Subcutaneous preadipocyte (primary cell): ENCODE measurements around the gene RILPL1. TPM values are rescaled to one million over a fixed set of nuclear protein-coding genes. Genes with fewer than 3 reads are reported as not detected.

ENCODE experiments used
- small RNA-seq: library from RNA; depleted of rRNA; stranded (forward); fragments of <200 nt; gene quantifications from one replicate; pipeline ENCODE3, GENCODE V24; 2012
- total RNA-seq: library from RNA; depleted of rRNA; stranded (reverse); fragments of >200 nt; gene quantifications from 2 replicates; pipeline ENCODE4 v1.2.3, GENCODE V29; 2012

RILPL1 gene, protein sequence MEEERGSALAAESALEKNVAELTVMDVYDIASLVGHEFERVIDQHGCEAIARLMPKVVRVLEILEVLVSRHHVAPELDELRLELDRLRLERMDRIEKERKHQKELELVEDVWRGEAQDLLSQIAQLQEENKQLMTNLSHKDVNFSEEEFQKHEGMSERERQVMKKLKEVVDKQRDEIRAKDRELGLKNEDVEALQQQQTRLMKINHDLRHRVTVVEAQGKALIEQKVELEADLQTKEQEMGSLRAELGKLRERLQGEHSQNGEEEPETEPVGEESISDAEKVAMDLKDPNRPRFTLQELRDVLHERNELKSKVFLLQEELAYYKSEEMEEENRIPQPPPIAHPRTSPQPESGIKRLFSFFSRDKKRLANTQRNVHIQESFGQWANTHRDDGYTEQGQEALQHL
- 11.7 and 11.8 TPM in 2 replicates for total RNA-seq

DNA sequence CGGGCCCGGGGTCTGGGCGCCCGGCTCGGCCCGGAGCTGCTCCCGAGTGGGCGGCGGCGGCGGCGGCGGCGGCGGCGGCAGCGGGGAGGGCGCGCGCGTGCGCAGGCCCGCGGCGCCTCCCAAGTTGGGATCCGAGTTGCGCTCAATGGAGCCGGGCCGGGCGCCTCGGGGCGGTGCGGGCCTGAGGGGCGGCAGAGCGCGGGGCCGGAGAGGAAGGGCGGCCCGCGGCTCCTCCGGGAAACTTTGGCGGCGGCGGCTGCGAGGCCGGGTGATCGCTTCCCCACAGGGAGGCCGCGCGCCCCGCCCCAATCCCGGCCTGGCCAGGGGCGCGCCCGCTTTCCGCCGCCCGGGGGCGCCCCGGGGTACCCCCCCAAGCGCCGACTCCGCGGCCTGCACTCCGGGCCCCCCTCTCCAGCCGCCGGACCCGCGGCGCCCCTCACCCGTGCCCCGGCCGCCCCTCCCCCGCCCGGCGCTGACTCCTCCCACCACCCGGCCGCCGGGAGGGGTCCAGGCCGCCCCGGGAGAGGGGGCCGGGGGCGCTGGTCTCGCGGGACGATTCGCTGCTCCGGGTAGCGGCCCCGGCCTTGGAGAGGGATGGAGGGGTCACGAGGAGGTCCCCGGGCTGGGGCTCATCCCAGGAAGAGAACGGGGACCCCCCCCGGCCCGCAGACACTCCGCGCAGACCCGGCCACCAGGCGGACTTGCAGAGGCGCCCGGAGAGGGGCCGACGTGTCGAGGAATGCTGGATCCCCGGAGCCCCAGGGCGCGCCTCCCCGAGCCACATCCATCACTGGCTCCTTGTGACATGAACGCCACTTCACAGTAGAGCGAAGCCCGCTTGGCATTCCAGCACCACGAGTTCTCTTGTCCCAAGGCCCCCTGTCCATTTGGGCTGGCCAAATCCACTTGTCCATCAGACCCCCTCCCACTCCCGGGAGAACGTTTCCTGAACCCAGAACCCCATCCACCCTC lies at the start of gene RILPL1:
RILPL1 (minus strand) TSS at position 48 of the 972 bp plus-strand sequence. CDS start 237 bp downstream, outside the sequence.

DNA sequence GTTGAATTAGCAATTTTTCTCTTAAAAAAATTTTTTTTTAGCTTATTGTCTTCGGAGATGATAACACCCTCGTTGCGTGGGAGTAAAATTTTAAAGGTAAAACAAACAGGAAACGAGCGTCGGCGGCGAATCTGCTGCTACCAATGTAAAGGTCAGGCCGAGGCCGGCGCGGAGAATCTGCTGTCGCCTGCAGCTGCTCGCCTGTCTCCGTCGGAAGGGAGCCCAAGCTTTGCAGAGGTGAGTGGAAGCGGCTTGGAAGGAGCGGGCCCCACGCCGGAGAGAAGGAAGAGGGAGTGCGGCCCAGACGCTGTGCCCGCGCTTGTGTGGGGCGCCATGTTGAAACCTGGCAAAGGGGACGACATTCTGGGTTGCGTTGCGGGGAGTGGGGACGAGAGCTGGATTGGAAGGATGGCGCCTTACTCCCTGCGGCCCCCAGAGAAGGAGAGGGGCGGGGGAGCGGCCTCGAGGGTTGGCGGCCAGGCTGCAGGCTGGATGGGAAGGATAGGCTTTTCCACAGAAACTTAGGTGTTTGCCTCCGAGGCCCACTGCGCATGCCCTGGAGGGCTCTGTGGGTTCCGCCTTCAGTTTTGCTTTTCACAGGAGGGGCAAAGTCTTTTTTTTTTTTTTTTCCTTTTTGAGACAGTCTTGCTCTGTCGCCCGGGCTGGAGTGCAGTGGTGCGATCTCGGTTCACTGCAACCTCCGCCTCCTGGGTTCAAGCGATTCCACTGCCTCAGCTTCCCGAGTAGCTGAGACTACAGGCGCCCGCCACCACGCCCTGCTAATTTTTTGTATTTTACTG lies 75.3 kb downstream of the RILPL1 start, which contains the start of gene SNRNP35:
SNRNP35 (plus strand) TSS at position 160 of the 800 bp plus-strand sequence. CDS start 7,402 bp downstream, outside the sequence.

DNA sequence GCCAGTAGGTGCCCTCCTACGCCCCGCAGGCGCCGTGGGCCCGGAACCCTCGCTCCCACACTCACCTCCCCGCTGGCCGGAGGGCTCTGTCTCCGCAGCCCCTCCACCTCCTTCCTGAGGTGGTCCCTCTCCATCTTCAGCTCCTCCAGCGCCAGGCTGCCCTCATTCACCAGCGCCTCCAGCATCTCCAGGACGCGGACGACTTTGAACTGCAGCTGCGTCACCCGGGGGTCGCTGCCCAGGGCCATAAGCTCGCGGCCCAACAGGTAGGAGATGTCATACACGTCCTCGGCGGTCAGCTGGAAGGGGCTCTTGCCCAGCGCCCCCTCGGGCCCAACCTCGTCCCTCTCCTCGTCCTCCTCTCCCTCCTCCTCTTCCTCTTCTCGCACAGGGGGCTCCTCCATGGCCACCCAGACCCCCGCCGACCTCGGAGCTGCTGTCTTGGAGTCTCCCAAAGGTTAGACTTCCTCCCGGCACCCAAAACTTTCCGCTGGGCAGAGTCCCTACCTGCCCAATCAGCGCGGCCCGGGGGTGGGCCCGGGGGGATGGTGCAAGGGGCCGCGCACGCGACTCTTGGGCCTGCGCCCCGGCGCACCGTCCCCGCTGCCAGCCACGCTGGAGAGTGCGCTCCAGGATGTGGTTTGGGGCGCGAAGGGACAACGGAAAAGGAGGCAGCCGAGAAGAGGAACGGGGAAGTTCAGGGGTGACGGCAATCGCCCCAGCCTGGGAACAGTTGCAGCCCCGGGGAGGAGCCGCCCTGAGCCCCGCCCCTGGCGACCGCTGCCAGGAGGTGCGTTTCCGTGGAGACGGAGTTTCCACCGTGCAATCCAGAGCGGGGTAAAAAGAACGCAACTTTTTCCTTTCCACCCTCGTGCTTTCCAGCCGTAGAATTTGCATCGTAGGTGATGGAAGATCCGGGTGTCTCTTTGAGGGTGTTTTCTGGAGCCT lies 97.2 kb downstream of the RILPL1 start, which contains the start of gene RILPL2:
RILPL2 (minus strand) TSS at position 668 of the 948 bp plus-strand sequence; CDS start at position 404, 264 bp downstream.

Small RNA genes within 50 kb of the gene (small RNA-seq; reads per million reads assigned to genes)
- gene AC145423.2 (not detected), gene MIR3908 (not detected)

Other genes starting within 250 kb of the RILPL1 start
- 19.5 and 33.4 TPM in 2 replicates for gene SBNO1, start 168.9 kb downstream of the RILPL1 start, total RNA-seq
- 40.1 and 55.5 TPM in 2 replicates for gene KMT5A, start 149.6 kb downstream of the RILPL1 start, total RNA-seq
- 2.9 and 3.5 TPM in 2 replicates for gene RILPL2, start 97.0 kb downstream of the RILPL1 start, total RNA-seq
- gene SNRNP35, start 75.6 kb downstream of the RILPL1 start, total RNA-seq = 7.7 and 13.1 TPM in 2 replicates
- gene TMED2, start 50.8 kb upstream of the RILPL1 start, total RNA-seq = 317 and 351 TPM in 2 replicates
- 18.4 and 30.5 TPM in 2 replicates for gene DDX55, start 68.4 kb upstream of the RILPL1 start, total RNA-seq
- 31.2 and 36.0 TPM in 2 replicates for gene EIF2B1, start 100.0 kb upstream of the RILPL1 start, total RNA-seq
- 52.4 and 66.9 TPM in 2 replicates for gene GTF2H3, start 100.1 kb upstream of the RILPL1 start, total RNA-seq
- gene TCTN2, start 137.4 kb upstream of the RILPL1 start, total RNA-seq = 12.5 and 13.6 TPM in 2 replicates
- gene ATP6V0A2, start 178.6 kb upstream of the RILPL1 start, total RNA-seq = 19.1 and 34.8 TPM in 2 replicates
- 0.73 and 2.7 TPM in 2 replicates for gene DNAH10, start 228.6 kb upstream of the RILPL1 start, total RNA-seq